Fibroblast of upper back skin (primary cell): ENCODE measurements around the gene PAPOLG.
"Not testable (repeated sequence)": the region's sequence is repeated elsewhere in the genome, so short reads cannot be mapped to it uniquely, and the experiment has no call there.

Experiments used
- DNase-seq: peaks from one replicate; pipeline ENCODE4 v3.0.0-alpha.2; 2013

Gene PAPOLG

DNA sequence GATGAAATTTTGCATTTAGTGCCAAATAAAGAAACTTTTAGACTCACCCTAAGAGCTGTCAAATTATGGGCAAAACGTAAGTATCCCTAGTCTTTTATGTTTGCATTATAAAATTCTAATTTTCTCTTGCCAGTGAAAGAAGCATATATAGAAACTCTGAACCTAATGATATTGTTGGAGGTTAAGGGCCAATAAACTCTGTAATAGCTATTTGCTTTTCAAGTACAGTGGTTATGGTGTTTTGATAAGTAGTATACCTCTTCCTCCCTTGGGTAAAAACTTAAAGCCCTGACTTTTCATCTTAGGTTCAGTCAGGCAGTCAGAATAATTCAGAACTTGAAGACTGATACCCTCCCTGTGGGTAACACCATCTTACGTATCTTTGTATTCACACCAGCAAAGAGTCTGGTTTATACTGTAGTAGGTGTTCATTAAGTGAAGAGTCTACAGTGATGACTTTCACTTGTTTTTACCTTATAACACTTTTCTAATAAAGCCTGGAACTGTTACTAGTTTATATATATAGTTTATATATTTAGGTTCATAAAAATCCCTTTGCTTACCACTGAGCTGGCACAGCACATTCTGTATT, 19.1 kb downstream of the PAPOLG start:
- no peak for DNase-seq

DNA sequence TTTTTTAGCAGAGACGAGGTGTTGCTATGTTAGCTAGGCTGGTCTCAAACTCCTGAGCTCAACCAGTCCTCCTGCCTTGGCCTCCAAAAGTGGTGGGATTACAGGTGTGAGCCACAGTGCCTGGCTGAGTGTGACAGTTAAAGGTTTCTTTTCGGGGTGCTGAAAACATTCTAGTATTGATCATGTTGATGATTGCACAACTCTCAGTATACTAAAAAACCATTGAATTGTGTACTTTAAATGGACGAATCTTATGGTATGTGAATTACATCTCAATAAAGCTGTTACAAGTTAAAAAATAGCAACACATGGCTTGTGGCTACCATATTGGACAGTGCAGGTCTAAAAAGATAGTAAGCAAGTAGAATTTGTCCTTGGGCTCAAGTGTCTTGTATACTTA, 22.3 kb downstream of the PAPOLG start:
- no peak for DNase-seq

DNA sequence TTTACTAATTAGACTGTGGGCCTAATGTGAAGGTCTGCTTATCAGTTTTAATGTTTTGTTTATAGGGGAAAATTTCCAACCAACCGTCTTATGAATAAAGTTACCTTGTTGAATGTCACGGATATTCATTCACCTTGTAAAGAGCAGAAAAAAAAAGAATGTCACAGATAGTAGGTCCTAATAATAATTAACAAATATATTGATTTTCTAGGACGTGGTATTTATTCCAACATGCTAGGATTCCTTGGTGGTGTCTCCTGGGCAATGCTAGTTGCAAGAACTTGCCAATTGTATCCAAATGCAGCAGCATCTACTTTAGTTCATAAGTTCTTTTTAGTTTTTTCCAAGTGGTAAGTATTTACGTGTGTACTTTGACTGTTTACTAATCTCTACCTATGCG, 23.4 kb downstream of the PAPOLG start:
- no peak for DNase-seq

DNA sequence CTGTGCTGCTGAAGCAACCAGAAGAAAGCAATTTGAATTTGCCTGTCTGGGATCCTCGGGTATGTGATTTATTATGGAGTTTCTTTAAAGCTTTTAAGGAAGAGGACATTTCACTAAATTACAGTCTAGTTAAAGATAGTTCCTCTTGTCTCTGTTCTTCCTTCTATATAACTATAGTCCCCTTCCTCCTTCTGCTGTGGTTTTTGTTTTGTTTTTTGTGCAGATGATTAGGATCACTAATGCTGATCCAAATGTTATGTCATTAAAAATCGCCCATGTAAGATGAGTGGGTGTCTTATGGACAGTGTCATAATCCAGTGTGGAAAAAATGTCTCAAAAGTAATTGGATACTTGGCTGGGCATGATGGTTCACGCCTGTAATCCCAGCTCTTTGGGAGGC, 24.7 kb downstream of the PAPOLG start:
- no peak for DNase-seq

GRCh38 chr2:60793169-60793568, 37.1 kb downstream of the PAPOLG start:
- DNase-seq: no peak

- peak; percentile 11 for DNase-seq
These were observed 38.3 kb downstream of the PAPOLG start for GRCh38 chr2:60794271-60794863.

- DNase-seq: no peak
These were observed 40.8 kb downstream of the PAPOLG start for GRCh38 chr2:60796573-60797509.

DNA sequence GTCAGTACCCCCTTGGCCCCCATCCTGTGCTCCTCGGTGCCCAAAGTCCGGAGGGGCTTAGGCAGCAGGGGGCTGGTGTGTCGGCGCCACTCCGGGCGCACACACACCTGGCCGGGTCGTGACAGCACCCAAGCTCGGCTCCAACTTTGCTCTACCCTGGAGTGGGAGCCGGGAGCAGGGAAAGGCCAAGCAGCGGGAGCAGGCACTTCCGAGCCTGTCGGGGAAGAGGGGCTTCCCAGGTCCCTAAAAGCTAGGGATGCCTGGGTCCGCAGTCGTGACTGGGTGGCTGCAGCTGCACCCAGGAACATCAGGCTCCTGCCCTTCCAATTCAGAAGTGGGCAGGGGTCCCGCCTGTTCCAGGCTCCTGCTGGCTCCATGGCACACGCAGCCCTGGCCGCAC, 48.4 kb downstream of the PAPOLG start:
- DNase-seq: no peak

DNA sequence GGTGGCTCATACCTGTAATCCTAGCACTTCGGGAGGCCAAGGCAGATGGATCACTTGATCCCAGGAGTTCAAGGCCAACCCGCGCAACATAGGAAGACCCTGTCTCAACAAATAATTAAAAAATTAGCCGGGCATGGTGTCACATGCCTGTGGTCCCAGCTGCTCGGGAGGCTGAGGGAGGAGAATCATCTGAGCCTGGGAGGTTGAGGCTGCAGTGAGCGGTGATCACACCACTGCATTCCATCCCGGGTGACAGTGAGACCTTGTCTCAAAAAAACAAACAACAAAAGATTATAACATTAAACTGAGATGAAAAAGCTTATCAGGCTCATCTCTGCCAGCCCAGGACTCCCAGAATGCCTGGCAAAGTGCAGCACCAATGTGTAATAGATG, 50.5 kb downstream of the PAPOLG start:
- no peak for DNase-seq

DNA sequence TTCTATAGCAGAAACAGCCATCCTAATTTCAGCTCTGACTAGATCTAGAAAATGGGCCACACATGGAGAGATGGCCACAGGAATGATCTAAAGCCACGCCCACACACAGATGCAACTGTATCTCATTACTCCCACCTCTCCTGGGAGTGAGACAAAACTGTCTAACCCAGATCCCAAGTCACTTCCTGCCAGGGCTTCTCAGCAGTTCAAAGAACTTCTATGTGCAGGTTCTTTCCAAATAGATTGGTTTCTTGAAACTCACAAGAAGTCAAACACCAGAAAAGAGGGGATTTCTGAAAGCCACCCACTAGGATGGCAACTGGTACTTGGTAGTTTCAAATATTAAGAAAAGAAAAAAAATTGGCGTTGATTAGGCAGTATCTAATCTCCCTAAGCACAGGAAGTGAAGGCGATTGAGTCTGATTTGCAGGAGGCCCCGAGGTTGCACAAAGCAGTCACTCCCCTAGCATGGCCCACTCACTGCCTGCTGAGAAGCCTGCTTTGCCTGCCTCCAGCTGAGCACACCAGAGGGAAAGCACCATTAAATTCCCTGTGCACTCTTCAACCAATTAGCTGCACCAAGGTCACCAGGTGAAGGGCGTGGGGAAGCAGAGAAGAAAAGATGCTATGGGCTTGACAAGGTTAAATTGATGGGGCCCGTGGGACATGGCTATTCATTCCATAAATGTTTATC, 51.1 kb downstream of the PAPOLG start:
- DNase-seq: peak; percentile 90

DNA sequence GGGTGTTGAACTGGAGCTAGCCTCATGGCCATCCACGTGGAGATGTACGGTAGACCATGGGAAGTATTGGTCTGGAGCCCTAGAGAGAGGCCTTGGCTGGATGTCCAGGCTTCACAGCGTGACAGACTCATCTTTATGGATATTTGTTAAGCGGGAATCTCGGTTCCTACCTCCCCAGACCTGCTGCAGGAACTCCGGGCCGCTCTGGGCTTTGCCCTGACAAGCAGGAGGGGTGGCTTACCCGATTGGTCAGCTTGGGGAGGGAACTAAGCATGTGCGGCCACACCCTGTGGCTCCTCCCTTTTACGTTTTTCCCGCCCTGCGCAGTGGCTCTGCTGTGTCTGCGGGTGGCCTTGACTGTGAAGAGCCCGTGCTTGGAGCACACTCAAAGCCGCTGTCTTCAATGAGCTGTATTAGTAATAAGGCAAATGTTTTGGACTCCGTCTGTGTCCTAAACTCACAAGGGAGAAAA, 52.3 kb downstream of the PAPOLG start:
- no peak for DNase-seq

DNA sequence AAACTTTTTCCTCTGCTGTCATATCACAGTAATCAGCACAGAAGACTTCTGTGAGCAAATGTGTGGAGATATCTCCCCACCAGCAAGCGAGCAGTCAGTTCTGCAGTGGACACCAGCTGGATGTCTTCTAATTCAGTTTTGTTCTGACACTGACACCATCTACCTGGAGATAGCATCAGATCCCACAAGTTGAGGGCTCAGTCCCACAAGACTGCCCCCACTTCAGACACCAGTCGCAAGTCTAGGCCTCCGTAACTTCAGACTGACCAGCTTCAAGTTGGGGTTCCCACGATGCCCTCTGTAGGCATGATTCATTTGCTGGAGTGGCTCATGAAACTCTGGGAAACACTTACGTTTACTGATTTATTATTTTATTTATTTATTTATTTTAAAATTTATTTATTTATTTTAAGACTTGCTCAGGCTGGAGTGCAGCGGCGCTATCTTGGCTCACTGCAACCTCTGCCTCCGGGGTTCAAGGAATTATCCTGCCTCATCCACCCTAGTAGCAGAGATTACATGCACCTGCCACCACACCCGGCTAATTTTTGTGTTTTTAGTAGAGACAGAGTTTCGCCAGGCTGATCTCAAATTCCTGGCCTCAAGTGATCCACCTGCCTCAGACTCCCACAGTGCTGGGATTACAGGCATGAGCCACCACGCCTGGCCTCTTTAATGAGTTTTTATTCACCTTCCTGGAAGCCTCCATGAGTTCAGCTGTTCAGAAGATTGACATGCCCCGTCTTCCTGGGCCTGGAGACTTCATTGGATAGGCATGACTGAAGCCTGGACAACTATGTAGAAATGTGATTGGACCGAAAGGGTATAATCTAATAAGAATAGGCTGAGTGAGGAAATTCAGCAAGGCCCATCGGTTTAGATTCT, 55.7 kb downstream of the PAPOLG start:
- no peak for DNase-seq

DNA sequence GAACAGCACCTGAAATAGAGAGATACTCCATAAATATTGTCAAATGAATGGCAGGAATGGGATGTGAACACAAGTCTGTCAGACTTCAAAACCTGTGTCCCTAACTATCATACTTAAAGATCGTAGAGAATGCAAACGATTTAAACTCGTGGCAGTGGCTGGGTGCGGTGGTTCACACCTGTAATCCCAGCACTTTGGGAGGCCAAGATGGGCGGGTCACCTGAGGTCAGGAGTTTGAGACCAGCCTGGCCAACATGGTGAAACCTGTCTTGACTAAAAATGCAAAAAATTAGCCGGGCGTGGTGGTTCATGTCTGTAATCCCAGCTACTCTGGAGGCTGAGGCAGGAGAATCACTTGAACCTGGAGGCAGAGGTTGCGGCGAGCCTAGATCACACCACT, 61.1 kb downstream of the PAPOLG start:
- not testable (repeated sequence) for DNase-seq

DNA sequence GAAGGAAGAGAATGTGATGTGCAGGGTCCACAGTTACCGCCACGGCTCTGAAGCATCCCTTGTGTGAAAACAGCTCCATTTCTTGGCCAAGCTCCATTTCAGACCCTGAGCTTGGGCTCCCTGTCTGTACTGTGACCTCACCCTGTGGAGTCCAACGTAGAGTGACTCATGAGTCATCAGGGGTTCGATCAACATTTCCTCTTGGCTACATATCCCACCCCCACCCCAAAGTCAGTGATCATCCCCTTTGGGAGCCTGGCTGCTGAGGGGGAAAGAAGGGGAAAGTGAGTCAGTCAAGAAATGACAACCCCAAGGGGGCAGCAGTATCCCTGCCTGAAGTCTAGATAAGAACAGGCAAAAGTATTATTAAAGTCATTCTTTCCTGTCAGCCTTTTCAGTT, 62.2 kb downstream of the PAPOLG start:
- peak; percentile 9 for DNase-seq

GRCh38 chr2:60819155-60819862, 63.2 kb downstream of the PAPOLG start:
- no peak for DNase-seq

GRCh38 chr2:60819936-60820335, 63.9 kb downstream of the PAPOLG start:
- no peak for DNase-seq

GRCh38 chr2:60820416-60821132, 64.5 kb downstream of the PAPOLG start:
- DNase-seq: no peak

GRCh38 chr2:60821133-60821469, 65.0 kb downstream of the PAPOLG start:
- no peak for DNase-seq

DNA sequence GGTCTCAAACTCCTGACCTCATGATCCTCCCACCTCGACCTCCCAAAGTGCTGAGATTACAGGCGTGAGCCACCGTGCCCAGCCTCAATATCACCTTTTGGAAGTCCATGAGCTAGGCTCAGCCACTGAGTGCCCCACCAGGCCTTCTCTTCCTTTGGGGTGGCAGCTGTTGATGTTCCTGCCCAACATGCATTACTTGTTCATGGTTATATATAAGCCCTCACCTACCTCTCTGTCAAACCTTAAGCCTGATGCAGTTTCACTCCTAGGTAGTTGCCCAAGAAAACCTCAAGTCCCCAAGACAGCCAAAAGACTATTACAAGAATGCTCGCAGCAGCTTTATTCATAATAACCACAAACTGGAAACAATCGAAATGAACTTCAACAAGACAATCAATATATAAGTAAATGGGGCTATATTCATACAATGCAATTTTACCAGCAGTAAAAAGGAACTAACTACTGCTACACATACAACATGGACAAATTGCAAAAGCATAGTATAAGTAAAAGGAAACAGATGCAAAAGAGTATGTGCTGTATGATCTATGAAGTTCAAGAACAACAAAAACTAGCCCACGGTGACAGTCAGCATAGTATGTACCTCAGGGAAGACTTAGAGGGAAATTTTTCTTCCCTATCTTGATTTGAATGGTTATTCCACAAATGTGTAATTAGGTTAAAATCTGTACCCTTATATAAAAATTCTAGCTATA, 65.7 kb downstream of the PAPOLG start:
- no peak for DNase-seq

DNA sequence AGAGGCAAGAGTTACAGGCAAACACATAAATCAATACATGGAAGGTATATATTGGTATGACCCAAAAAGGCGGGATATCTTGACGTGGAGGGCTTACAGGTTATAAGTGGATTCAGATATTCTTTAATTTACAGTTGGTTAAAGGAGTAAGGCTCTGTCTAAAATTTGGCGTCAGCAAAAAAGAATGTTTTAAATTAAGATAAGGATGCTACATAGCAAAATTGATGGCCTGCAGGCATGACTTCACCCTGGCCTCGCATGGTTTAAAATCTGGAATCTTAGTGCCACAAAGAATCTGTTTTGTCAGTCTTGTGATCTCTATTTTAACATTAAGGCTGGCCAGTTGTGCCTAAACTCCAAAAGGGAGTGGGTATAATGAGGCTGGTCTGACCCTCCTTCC, 66.9 kb downstream of the PAPOLG start:
- DNase-seq: no peak
